ENCODE measurements around the gene LRRC47.

LRRC47 gene

DNA sequence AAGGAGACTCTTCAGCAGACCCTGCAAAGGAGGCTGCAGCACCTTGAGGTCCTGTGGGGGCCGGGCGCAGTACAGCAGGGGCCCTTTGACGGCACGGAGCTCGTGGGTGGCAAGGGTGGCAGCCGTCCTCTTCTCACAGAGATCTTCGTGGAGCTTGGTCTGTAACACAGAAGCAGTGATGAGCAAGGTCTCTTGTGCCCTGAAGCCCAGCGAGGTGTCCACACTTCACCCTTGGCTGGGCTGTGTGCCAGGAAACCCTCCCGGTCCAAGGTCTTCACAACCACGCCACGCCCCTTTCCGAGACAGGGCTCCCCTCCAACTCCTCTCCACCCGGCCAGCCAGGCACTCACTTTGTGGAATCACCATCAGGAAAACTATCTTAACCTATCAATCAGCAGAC, 11.3 kb downstream of the LRRC47 start:
- Histone ChIP-seq H3K27ac (ENCODE audit: low read length) (no peak overlapping the region), H2AFZ (ENCODE audit: low read length) (no peak overlapping the region), H3K36me3 (replicated peaks; ENCODE audit: insufficient read depth, low read length) (0 out of 2 replicates have a peak, but pooled peaks cover 10% of the 10 kb centered on the region), H3K79me2 (ENCODE audit: low read length) (peaks cover 27% of the 10 kb centered on the region), H3K4me2 (ENCODE audit: low read depth, low read length) (no peak overlapping the region), H3F3A (ENCODE audit: insufficient read depth, low read length) (no peaks in the 10 kb centered on the region), H3K9me3 (replicated peaks; ENCODE audit: insufficient read depth, low read length) (no peaks in the 10 kb centered on the region), H3K9ac (ENCODE audit: low read length) (no peak overlapping the region), H4K20me1 (ENCODE audit: insufficient read depth, low read length) (no peaks in the 10 kb centered on the region), H3K4me3 (ENCODE audit: low read length) (no peak overlapping the region), H3K4me1 (ENCODE audit: low read length) (no peaks in the 10 kb centered on the region), H3K9me2 (replicated peaks; ENCODE audit: insufficient read depth, low read length) (no peaks in the 10 kb centered on the region), H3K27me3 (replicated peaks; ENCODE audit: insufficient read depth, low read length) (no peaks in the 10 kb centered on the region)
- TF ChIP-seq, protein P1, sequence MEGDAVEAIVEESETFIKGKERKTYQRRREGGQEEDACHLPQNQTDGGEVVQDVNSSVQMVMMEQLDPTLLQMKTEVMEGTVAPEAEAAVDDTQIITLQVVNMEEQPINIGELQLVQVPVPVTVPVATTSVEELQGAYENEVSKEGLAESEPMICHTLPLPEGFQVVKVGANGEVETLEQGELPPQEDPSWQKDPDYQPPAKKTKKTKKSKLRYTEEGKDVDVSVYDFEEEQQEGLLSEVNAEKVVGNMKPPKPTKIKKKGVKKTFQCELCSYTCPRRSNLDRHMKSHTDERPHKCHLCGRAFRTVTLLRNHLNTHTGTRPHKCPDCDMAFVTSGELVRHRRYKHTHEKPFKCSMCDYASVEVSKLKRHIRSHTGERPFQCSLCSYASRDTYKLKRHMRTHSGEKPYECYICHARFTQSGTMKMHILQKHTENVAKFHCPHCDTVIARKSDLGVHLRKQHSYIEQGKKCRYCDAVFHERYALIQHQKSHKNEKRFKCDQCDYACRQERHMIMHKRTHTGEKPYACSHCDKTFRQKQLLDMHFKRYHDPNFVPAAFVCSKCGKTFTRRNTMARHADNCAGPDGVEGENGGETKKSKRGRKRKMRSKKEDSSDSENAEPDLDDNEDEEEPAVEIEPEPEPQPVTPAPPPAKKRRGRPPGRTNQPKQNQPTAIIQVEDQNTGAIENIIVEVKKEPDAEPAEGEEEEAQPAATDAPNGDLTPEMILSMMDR (IDR thresholded peaks at IDR 0.05; ENCODE audit: low read length) = no peak
- no peak for TF ChIP-seq EZH2 (optimal IDR thresholded peaks at IDR 0.05; ENCODE audit: low read depth, low read length)
- TF ChIP-seq EZH2phosphoT487 (IDR thresholded peaks at IDR 0.05; ENCODE audit: low read length) = no peak
- no peak for DNase-seq

DNA sequence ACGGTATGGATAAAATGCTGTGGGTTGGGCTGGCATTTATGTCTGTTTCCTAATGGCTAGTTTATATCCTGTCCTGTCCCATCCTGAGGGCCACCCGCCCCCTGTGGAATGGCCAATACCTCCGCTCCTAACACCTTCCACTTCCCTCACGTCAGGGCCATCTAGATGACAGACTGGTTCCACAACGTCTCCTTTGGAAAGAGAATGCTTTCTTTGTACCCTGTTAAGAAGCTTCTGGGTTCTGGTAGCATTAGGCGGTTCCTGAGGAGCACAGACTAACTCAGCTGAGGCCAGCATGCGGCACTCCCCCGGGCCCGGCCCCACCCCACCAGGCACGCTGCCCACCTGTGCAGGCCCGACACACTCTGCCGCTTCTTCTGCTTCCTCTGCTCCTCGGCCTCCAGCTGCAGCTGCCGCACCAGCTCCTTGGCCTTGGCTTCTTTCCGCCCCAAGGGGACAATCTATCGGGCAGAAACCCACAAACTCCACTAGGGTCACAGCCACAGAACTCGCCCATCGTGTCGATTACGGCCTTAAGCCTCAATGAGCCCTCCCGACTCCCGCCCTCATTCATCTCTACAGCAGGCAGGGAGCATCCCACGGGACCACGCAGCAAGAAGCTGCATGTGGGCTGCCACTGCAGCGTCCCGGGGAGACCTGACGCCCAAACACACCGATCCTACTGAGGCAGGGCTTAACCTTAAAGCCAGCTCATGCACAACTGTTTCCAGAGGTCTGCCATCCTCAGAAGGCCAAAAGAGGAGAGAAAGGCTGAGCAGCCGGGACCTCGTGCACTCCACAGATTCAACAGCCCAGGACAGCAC, 12.4 kb downstream of the LRRC47 start:
- H3K27me3 ChIP-seq (replicated peaks; ENCODE audit: insufficient read depth, low read length) = no peaks in the 10 kb centered on the region
- no peaks in the 10 kb centered on the region for H4K20me1 ChIP-seq (ENCODE audit: insufficient read depth, low read length)
- DNase-seq = no peak
- H3K36me3 ChIP-seq (replicated peaks; ENCODE audit: insufficient read depth, low read length) = 0 out of 2 replicates have a peak, but pooled peaks cover 11% of the 10 kb centered on the region
- no peak overlapping the region for H2AFZ ChIP-seq (ENCODE audit: low read length)
- H3F3A ChIP-seq (ENCODE audit: insufficient read depth, low read length) = no peaks in the 10 kb centered on the region
- no peaks in the 10 kb centered on the region for H3K4me1 ChIP-seq (ENCODE audit: low read length)
- no peaks in the 10 kb centered on the region for H3K9me3 ChIP-seq (replicated peaks; ENCODE audit: insufficient read depth, low read length)
- H3K27ac ChIP-seq (ENCODE audit: low read length) = no peak overlapping the region
- TF ChIP-seq, protein P1 (IDR thresholded peaks at IDR 0.05; ENCODE audit: low read length) = no peak
- TF ChIP-seq EZH2phosphoT487 (IDR thresholded peaks at IDR 0.05; ENCODE audit: low read length) = no peak
- TF ChIP-seq EZH2 (optimal IDR thresholded peaks at IDR 0.05; ENCODE audit: low read depth, low read length) = no peak
- H3K9ac ChIP-seq (ENCODE audit: low read length) = no peak overlapping the region
- H3K4me3 ChIP-seq (ENCODE audit: low read length) = no peak overlapping the region
- H3K9me2 ChIP-seq (replicated peaks; ENCODE audit: insufficient read depth, low read length) = no peaks in the 10 kb centered on the region
- no peak overlapping the region for H3K4me2 ChIP-seq (ENCODE audit: low read depth, low read length)
- peaks cover 15% of the 10 kb centered on the region for H3K79me2 ChIP-seq (ENCODE audit: low read length)

DNA sequence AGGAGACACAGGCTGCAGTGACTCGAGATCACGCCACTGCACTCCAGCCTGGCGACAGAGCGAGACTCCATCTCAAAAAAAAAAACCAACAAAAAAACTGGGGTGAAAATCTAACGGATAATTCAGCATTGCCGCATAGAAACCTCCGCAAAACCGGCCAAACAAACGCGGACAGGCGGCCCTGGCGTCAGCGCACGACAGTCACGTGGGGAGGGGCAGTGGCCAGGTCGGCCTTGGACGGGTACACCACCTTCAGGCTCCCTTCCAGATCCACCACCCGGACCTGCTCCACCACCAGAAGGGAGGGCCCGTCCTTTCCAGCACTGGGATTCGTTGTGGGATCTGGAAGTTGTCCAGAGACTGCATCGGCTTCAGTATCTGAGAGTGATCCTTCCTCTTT, 15.4 kb downstream of the LRRC47 start:
- no peaks in the 10 kb centered on the region for H3K9me2 ChIP-seq (replicated peaks; ENCODE audit: insufficient read depth, low read length)
- H3K27ac ChIP-seq (ENCODE audit: low read length) = no peak overlapping the region
- no peaks in the 10 kb centered on the region for H3F3A ChIP-seq (ENCODE audit: insufficient read depth, low read length)
- no peak overlapping the region for H3K4me3 ChIP-seq (ENCODE audit: low read length)
- peaks cover 4% of the 10 kb centered on the region; the same call in 1 of the 2 replicates for H3K4me1 ChIP-seq (ENCODE audit: low read length)
- 0 out of 2 replicates have a peak, but pooled peaks cover 6% of the 10 kb centered on the region for H3K36me3 ChIP-seq (replicated peaks; ENCODE audit: insufficient read depth, low read length)
- no peak overlapping the region for H3K9ac ChIP-seq (ENCODE audit: low read length)
- H3K4me2 ChIP-seq (ENCODE audit: low read depth, low read length) = no peak overlapping the region
- H2AFZ ChIP-seq (ENCODE audit: low read length) = no peak overlapping the region
- TF ChIP-seq, protein P1 (IDR thresholded peaks at IDR 0.05; ENCODE audit: low read length) = no peak
- TF ChIP-seq EZH2 (optimal IDR thresholded peaks at IDR 0.05; ENCODE audit: low read depth, low read length) (no peak), EZH2phosphoT487 (IDR thresholded peaks at IDR 0.05; ENCODE audit: low read length) (no peak)
- no peaks in the 10 kb centered on the region for H4K20me1 ChIP-seq (ENCODE audit: insufficient read depth, low read length)
- DNase-seq = no peak
- H3K9me3 ChIP-seq (replicated peaks; ENCODE audit: insufficient read depth, low read length) = no peaks in the 10 kb centered on the region
- no peaks in the 10 kb centered on the region for H3K27me3 ChIP-seq (replicated peaks; ENCODE audit: insufficient read depth, low read length)
- no peaks in the 10 kb centered on the region for H3K79me2 ChIP-seq (ENCODE audit: low read length)
